ENCODE data around the gene SHQ1. TPM values are rescaled to one million over a fixed set of nuclear protein-coding genes. Genes with fewer than 3 reads are reported as not detected.

The SHQ1 gene
- total and polyA plus RNA-seq, 9 of the 15 experiments (the other 6 are each of a cell fraction or from before 2014, with no cell fraction given), result 9.2 to 25.0 (median 14.1) TPM

DNA sequence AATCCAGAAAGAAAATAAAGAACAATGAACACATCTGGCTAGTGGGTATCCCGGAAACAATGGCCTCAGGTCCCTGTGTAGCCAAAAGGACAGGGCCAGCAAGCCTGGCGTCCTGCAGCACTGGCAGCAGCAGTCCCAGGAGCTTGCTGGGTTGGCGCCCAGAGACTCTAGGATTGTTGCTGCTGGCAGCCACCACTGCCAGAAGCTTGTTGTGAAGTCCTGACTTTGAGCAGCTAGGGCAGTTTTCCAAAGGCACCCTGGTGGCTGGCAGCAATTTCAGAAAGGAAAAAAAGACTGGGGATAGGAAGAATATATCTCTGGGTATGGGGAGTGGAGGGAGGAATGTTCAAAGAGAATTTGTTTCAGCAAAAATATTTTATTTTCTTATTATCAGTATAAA, 11.3 kb downstream of the SHQ1 start:
- Histone ChIP-seq H3K9ac (ENCODE audit: insufficient read depth in 1 of 2, low read depth in 2 of 2, low read length in 2 of 2) (peak overlapping the region in 1 of 2 experiments; percentile 40; a peak in 1 of 4 replicates), H2AFZ (ENCODE audit: low read depth, low read length) (no peak overlapping the region), H3K36me3 (ENCODE audit: control insufficient read depth, insufficient read depth, low read length) (peaks cover 59% of the 10 kb centered on the region; the same call in 2 of the 3 replicates), H3K4me1 (replicated peaks in 1 of 2; ENCODE audit: control insufficient read depth in 2 of 2, insufficient read depth in 2 of 2, low read length in 2 of 2) (peaks cover 0 to 7% of the 10 kb centered on the region in 2 experiments; a peak in 2 of 5 replicates), H3K27ac (ENCODE audit: extremely low read depth, low read depth, low read length) (no peak overlapping the region), H3K9me1 (ENCODE audit: control insufficient read depth, insufficient read depth, low read length) (peaks cover 3% of the 10 kb centered on the region), H4K20me1 (replicated peaks; ENCODE audit: control insufficient read depth, insufficient read depth, low read length) (no peaks in the 10 kb centered on the region), H3K79me2 (ENCODE audit: control insufficient read depth, insufficient read depth, low read length) (no peaks in the 10 kb centered on the region), H3K9me3 (replicated peaks; ENCODE audit: control insufficient read depth, insufficient read depth, low read depth, low read length) (no peaks in the 10 kb centered on the region), H3K4me2 (ENCODE audit: insufficient read depth, low read length) (no peak overlapping the region), H3K27me3 (ENCODE audit: control insufficient read depth in 2 of 2, insufficient read depth in 2 of 2, low read length in 2 of 2) (no peaks in the 10 kb centered on the region), H3K4me3 (no peak overlapping the region)
- TF ChIP-seq FOXP1 (CRISPR knock-in tag; IDR thresholded peaks at IDR 0.05) (no peak), HNRNPK (IDR thresholded peaks at IDR 0.05; ENCODE audit: low read depth, low read length, poor library complexity, severe bottlenecking) (no peak), ZNF77 (CRISPR knock-in tag; IDR thresholded peaks at IDR 0.05) (no peak), NCOR1 (IDR thresholded peaks at IDR 0.05) (no peak), ZBTB9 (CRISPR knock-in tag; IDR thresholded peaks at IDR 0.05) (no peak)
- TF ChIP-seq, protein P1, sequence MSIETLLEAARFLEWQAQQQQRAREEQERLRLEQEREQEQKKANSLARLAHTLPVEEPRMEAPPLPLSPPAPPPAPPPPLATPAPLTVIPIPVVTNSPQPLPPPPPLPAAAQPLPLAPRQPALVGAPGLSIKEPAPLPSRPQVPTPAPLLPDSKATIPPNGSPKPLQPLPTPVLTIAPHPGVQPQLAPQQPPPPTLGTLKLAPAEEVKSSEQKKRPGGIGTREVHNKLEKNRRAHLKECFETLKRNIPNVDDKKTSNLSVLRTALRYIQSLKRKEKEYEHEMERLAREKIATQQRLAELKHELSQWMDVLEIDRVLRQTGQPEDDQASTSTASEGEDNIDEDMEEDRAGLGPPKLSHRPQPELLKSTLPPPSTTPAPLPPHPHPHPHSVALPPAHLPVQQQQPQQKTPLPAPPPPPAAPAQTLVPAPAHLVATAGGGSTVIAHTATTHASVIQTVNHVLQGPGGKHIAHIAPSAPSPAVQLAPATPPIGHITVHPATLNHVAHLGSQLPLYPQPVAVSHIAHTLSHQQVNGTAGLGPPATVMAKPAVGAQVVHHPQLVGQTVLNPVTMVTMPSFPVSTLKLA (conservative IDR thresholded peaks at IDR 0.05), result no peak
- TF ChIP-seq, protein P2, sequence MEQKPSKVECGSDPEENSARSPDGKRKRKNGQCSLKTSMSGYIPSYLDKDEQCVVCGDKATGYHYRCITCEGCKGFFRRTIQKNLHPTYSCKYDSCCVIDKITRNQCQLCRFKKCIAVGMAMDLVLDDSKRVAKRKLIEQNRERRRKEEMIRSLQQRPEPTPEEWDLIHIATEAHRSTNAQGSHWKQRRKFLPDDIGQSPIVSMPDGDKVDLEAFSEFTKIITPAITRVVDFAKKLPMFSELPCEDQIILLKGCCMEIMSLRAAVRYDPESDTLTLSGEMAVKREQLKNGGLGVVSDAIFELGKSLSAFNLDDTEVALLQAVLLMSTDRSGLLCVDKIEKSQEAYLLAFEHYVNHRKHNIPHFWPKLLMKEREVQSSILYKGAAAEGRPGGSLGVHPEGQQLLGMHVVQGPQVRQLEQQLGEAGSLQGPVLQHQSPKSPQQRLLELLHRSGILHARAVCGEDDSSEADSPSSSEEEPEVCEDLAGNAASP (IDR thresholded peaks at IDR 0.05), result no peak
- intact Hi-C loops (cut with micrococcal nuclease), result no loop called here
- DNase-seq (ENCODE audit: extremely low read depth in 1 of 4, low spot score in 3 of 4) (no peak), FAIRE-seq (no peak), ATAC-seq (no peak)
- in situ Hi-C loops (cut with MboI), result no loop called here
- WGBS (ENCODE audit: insufficient coverage, low coverage, missing lambda C conversion rate), result 97% methylated on average over 2 of the region's 3 CpGs
- BruUV-seq (replicated peaks), result no TSS peak
- ChIA-PET CTCF (ENCODE audit: low intra/inter-chr PET ratio) (no interaction called here), POLR2A (no interaction called here)
